Measurements from ENCODE around the gene LEF1.

DNA sequence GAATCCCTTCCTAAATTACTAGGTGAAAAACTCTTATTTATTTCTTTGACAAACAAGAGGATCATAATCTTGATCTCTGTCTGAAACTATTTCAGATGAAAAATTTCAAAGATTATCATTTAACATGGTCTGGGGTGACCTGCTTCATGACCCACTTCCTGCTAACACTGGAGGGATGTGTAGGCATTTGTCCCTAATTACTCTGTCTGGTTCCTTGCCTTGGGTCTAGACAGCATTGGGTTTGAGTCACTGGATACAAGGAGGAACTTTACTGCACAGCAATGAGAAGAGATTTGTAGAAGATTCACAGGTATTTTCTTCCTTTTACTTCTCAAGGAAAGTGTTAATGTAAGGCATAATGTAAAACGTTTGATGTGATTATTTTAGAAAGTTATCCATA is 67.9 kb downstream of the LEF1 start:
- TF ChIP-seq, protein P1, sequence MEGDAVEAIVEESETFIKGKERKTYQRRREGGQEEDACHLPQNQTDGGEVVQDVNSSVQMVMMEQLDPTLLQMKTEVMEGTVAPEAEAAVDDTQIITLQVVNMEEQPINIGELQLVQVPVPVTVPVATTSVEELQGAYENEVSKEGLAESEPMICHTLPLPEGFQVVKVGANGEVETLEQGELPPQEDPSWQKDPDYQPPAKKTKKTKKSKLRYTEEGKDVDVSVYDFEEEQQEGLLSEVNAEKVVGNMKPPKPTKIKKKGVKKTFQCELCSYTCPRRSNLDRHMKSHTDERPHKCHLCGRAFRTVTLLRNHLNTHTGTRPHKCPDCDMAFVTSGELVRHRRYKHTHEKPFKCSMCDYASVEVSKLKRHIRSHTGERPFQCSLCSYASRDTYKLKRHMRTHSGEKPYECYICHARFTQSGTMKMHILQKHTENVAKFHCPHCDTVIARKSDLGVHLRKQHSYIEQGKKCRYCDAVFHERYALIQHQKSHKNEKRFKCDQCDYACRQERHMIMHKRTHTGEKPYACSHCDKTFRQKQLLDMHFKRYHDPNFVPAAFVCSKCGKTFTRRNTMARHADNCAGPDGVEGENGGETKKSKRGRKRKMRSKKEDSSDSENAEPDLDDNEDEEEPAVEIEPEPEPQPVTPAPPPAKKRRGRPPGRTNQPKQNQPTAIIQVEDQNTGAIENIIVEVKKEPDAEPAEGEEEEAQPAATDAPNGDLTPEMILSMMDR (IDR thresholded peaks at IDR 0.05 in 2 of 3, conservative IDR thresholded peaks at IDR 0.05 in 1 of 3; ENCODE audit: borderline replicate concordance in 1 of 3, insufficient read depth in 1 of 3, low read depth in 2 of 3, low read length in 2 of 3), result no peak
- TF ChIP-seq SP1 (IDR thresholded peaks at IDR 0.05; ENCODE audit: low read depth) (no peak), EZH2 (IDR thresholded peaks at IDR 0.05) (no peak), TCF7L2 (IDR thresholded peaks at IDR 0.05; ENCODE audit: borderline replicate concordance, extremely low read depth, insufficient read depth, insufficient read length) (no peak)
